GM08714 (cell line): ENCODE data around the gene VPS13D.

Experiments
- H3K4me3 ChIP-seq: fragments of 200-500 bp; sonication (Bioruptor generic); 2 replicates; pipeline ENCODE4 v1.5.1; 2014; ENCODE audit warnings: mild to moderate bottlenecking, low read length, inconsistent platforms
- ZNF274 ChIP-seq: IDR thresholded peaks from 2 replicates; pipeline ENCODE4 v1.6.1; 2012; ENCODE audit warnings: mild to moderate bottlenecking, low read depth, low read length

The VPS13D gene

GRCh38 chr1:12407050-12407961, 177.5 kb downstream of the VPS13D start:
- TF ChIP-seq ZNF274, result no peak
- no peak overlapping the region for H3K4me3 ChIP-seq

- no peak overlapping the region for H3K4me3 ChIP-seq
- no peak for TF ChIP-seq ZNF274
Measured at GRCh38 chr1:12407962-12408454, 178.2 kb downstream of the VPS13D start.

GRCh38 chr1:12408662-12409061, 178.8 kb downstream of the VPS13D start:
- no peak overlapping the region for H3K4me3 ChIP-seq
- TF ChIP-seq ZNF274, result no peak

GRCh38 chr1:12409681-12410080, 179.9 kb downstream of the VPS13D start:
- no peak for TF ChIP-seq ZNF274
- no peak overlapping the region for H3K4me3 ChIP-seq

GRCh38 chr1:12410351-12410750, 180.5 kb downstream of the VPS13D start:
- no peak overlapping the region for H3K4me3 ChIP-seq
- TF ChIP-seq ZNF274, result no peak

GRCh38 chr1:12411098-12411497, 181.3 kb downstream of the VPS13D start:
- H3K4me3 ChIP-seq, result no peak overlapping the region
- no peak for TF ChIP-seq ZNF274

- TF ChIP-seq ZNF274, result no peak
- H3K4me3 ChIP-seq, result no peak overlapping the region
Measured at GRCh38 chr1:12411747-12412146, 181.9 kb downstream of the VPS13D start.

- no peak overlapping the region for H3K4me3 ChIP-seq
- no peak for TF ChIP-seq ZNF274
Measured at GRCh38 chr1:12412439-12412838, 182.6 kb downstream of the VPS13D start.

GRCh38 chr1:12413664-12414410, 184.0 kb downstream of the VPS13D start:
- TF ChIP-seq ZNF274, result no peak
- H3K4me3 ChIP-seq, result no peak overlapping the region

GRCh38 chr1:12414444-12415018, 184.7 kb downstream of the VPS13D start:
- H3K4me3 ChIP-seq, result no peak overlapping the region
- no peak for TF ChIP-seq ZNF274

GRCh38 chr1:12415038-12415466, 185.2 kb downstream of the VPS13D start:
- H3K4me3 ChIP-seq, result no peak overlapping the region
- TF ChIP-seq ZNF274, result no peak

- no peak overlapping the region for H3K4me3 ChIP-seq
- no peak for TF ChIP-seq ZNF274
Measured at GRCh38 chr1:12416101-12416500, 186.3 kb downstream of the VPS13D start.

GRCh38 chr1:12416744-12417143, 186.9 kb downstream of the VPS13D start:
- TF ChIP-seq ZNF274, result no peak
- no peak overlapping the region for H3K4me3 ChIP-seq

- TF ChIP-seq ZNF274, result no peak
- H3K4me3 ChIP-seq, result no peak overlapping the region
Measured at GRCh38 chr1:12417389-12417788, 187.6 kb downstream of the VPS13D start.
